ENCODE results near the gene DNAJC1. TPM values are rescaled to one million over a fixed set of nuclear protein-coding genes. Genes with fewer than 3 reads are reported as not detected.
A peak's percentile ranks its signal among the peaks of the same experiment; 100 is the strongest.

Gene DNAJC1
- total RNA-seq, 2 donors from 2014 or later, result 28.9 to 56.9 TPM

- peaks cover 15% of the 10 kb centered on the region for H3K36me3 ChIP-seq
Measured at GRCh38 chr10:21733710-21734109, 269.8 kb downstream of the DNAJC1 start.

GRCh38 chr10:21732067-21732772 lies 271.3 kb downstream of the DNAJC1 start:
- no peak for DNase-seq (ENCODE audit: low spot score)

More at GRCh38 chr10:21733710-21734109, 269.8 kb downstream of the DNAJC1 start:
- Histone ChIP-seq H3K27me3 (no peaks in the 10 kb centered on the region), H3K27ac (no peak overlapping the region), H3K9me3 (no peaks in the 10 kb centered on the region), H3K4me1 (peaks cover 0 to 4% of the 10 kb centered on the region in 2 donors), H3K4me3 (no peak overlapping the region)
- TF ChIP-seq, protein P1, sequence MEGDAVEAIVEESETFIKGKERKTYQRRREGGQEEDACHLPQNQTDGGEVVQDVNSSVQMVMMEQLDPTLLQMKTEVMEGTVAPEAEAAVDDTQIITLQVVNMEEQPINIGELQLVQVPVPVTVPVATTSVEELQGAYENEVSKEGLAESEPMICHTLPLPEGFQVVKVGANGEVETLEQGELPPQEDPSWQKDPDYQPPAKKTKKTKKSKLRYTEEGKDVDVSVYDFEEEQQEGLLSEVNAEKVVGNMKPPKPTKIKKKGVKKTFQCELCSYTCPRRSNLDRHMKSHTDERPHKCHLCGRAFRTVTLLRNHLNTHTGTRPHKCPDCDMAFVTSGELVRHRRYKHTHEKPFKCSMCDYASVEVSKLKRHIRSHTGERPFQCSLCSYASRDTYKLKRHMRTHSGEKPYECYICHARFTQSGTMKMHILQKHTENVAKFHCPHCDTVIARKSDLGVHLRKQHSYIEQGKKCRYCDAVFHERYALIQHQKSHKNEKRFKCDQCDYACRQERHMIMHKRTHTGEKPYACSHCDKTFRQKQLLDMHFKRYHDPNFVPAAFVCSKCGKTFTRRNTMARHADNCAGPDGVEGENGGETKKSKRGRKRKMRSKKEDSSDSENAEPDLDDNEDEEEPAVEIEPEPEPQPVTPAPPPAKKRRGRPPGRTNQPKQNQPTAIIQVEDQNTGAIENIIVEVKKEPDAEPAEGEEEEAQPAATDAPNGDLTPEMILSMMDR (IDR thresholded peaks at IDR 0.05), result no peak
- DNase-seq (ENCODE audit: low spot score), result no peak

DNA sequence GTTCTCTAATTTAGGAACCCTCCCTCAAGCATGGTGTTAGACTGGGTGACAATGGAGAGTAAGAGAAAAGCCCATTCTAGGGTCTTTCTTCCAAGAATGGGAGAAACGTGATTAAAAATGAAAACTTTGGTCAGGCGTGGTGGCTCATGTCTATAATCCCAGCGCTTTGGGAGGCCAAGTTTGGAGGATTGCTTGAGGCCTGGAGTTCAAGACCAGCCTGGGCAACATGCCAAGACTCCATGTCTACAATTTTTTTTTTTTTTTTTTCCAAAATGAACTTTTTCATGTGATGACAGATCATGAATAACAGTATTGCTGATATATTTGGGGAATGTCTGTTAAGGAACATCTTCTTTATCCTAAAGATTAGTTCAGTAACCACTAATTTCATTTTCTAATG lies 274.9 kb downstream of the DNAJC1 start:
- no peaks in the 10 kb centered on the region for H3K9me3 ChIP-seq
- H3K4me1 ChIP-seq, result peaks cover 0 to 18% of the 10 kb centered on the region in 2 donors
- no peak overlapping the region for H3K27ac ChIP-seq
- H3K36me3 ChIP-seq, result peaks cover 7% of the 10 kb centered on the region
- TF ChIP-seq, protein P1 (IDR thresholded peaks at IDR 0.05), result no peak
- H3K27me3 ChIP-seq, result no peaks in the 10 kb centered on the region
- H3K4me3 ChIP-seq, result no peak overlapping the region
- no peak for DNase-seq (ENCODE audit: low spot score)

More at GRCh38 chr10:21732067-21732772, 271.3 kb downstream of the DNAJC1 start:
- Histone ChIP-seq H3K27me3 (no peaks in the 10 kb centered on the region), H3K4me1 (peaks cover 0 to 4% of the 10 kb centered on the region in 2 donors), H3K9me3 (no peaks in the 10 kb centered on the region), H3K36me3 (peaks cover 15% of the 10 kb centered on the region), H3K4me3 (no peak overlapping the region), H3K27ac (no peak overlapping the region)
- TF ChIP-seq, protein P1 (IDR thresholded peaks at IDR 0.05), result peak; percentile 73 to 94

DNA sequence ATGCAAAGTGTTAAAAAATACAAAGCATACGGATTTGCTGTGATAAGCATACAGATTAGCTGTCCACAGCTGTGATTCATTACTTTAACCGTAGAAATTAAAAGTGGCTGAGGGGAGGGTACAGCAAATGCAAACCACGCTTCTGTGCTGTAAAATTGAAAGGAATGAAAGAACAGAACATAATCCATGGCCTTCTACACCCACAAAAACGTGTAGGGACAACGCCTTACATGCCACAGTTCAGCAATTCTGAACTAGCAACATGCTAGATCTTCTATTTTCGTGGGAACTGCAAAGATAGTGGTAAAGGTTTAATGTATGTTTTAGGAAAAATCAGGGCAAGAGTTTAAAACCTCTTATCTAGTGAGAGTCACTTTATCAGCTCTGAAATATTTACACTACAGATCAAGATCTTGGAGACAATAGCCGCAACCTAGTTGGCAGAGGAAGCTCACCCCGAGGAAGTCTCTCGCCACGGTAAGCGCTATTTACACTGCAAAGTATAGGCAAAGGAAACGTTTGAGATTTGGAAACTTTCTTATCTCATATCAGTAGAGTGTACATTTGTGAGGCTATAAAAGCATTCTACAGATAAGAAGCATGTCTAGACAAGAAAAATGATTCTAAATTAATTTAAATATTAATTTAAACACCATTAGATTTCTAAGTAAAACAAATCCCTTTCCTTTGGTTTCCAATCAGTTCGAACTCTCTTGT lies 275.9 kb downstream of the DNAJC1 start:
- no peaks in the 10 kb centered on the region for H3K27me3 ChIP-seq
- H3K27ac ChIP-seq, result no peak overlapping the region
- peaks cover 0 to 18% of the 10 kb centered on the region in 2 donors for H3K4me1 ChIP-seq
- no peaks in the 10 kb centered on the region for H3K9me3 ChIP-seq
- no peak overlapping the region for H3K4me3 ChIP-seq
- TF ChIP-seq, protein P1 (IDR thresholded peaks at IDR 0.05), result no peak
- H3K36me3 ChIP-seq, result peaks cover 7% of the 10 kb centered on the region
- DNase-seq (ENCODE audit: low spot score), result no peak

GRCh38 chr10:21726601-21727225 lies 276.8 kb downstream of the DNAJC1 start:
- Histone ChIP-seq H3K4me3 (no peak overlapping the region), H3K4me1 (peaks cover 0 to 18% of the 10 kb centered on the region in 2 donors), H3K27ac (no peak overlapping the region), H3K27me3 (no peaks in the 10 kb centered on the region), H3K36me3 (peaks cover 7% of the 10 kb centered on the region), H3K9me3 (no peaks in the 10 kb centered on the region)
- TF ChIP-seq, protein P1 (IDR thresholded peaks at IDR 0.05), result no peak
- DNase-seq (ENCODE audit: low spot score), result no peak

All from right atrium auricular region (tissue), 2 donors.